Peyer's patch (tissue), 4 donors: Measurements from ENCODE around the gene FAM20C. TPM values are rescaled to one million over a fixed set of nuclear protein-coding genes. Genes with fewer than 3 reads are reported as not detected.
"Not testable (repeated sequence)": the region's sequence is repeated elsewhere in the genome, so short reads cannot be mapped to it uniquely, and the experiment has no call there.

Source experiments
- DNase-seq, 3 donors: peaks; one replicate each; pipeline ENCODE4 v3.0.0-alpha.2; 2017 to 2019
- H3K27ac ChIP-seq, 4 donors: fragments of 200-600 bp; sonication (generic); one replicate each; pipeline ENCODE4 v1.5.1; 2016 to 2019
- H3K27me3 ChIP-seq, 2 donors: fragments of 200-600 bp; sonication (generic); one replicate each; pipeline ENCODE4 v1.5.1; 2019
- H3K36me3 ChIP-seq, 3 donors: fragments of 200-600 bp; sonication (generic); one replicate each; pipeline ENCODE4 v1.5.1; 2016 to 2019
- H3K4me1 ChIP-seq, 4 donors: fragments of 200-600 bp; sonication (generic); one replicate each; pipeline ENCODE4 v1.5.1; 2016 to 2019
- H3K4me3 ChIP-seq, 4 donors: fragments of 200-600 bp; sonication (generic); 1 replicate in 3 of 4; 2 replicates in 1 of 4; pipeline ENCODE4 v1.5.1; 2016 to 2019; ENCODE audit warnings: mild to moderate bottlenecking in 1 of 4
- H3K9me3 ChIP-seq, 4 donors: fragments of 200-600 bp; sonication (generic); one replicate each; pipeline ENCODE4 v1.5.1; 2016 to 2019; ENCODE audit warnings: mild to moderate bottlenecking in 1 of 4
- CTCF ChIP-seq, 6 experiments: fragments of 450-650 bp in 4 of 6; fragments of 200-600 bp in 2 of 6; sonication (generic) in 1 of 6; IDR thresholded peaks; one replicate each; pipeline ENCODE4 v1.5.1; 2017 to 2019; ENCODE audit warnings: antibody characterized with exemption in 6 of 6, mild to moderate bottlenecking in 3 of 6, moderate library complexity in 1 of 6
- POLR2A ChIP-seq, 2 donors: fragments of 450-650 bp; IDR thresholded peaks; one replicate each; pipeline ENCODE4 v1.5.1; 2017; ENCODE audit warnings: antibody characterized with exemption in 2 of 2, mild to moderate bottlenecking in 2 of 2, moderate library complexity in 2 of 2
- total RNA-seq, 4 donors: library from RNA; depleted of rRNA; stranded (reverse); fragments of >200 nt; gene quantifications; one replicate each; pipeline ENCODE4 v1.1.0, GENCODE V29; 2016

Gene FAM20C
- total RNA-seq, 4 donors from 2014 or later = 46.4 to 66.0 (median 53.8) TPM

GRCh38 chr7:235576-236395, 43.4 kb downstream of the FAM20C start:
- peak overlapping the region in 3 of 4 donors; percentile 70 to 89 (median 82) for H3K27ac ChIP-seq
- H3K4me1 ChIP-seq = peaks cover 0 to 44% (median 0%) of the 10 kb centered on the region in 4 donors
- H3K4me3 ChIP-seq = no peak overlapping the region
- H3K27me3 ChIP-seq = no peaks in the 10 kb centered on the region
- H3K36me3 ChIP-seq = no peaks in the 10 kb centered on the region
- H3K9me3 ChIP-seq = no peaks in the 10 kb centered on the region
- TF ChIP-seq CTCF (IDR thresholded peaks at IDR 0.05) (no peak), POLR2A (IDR thresholded peaks at IDR 0.05) (no peak)
- DNase-seq = no peak

- Histone ChIP-seq H3K4me1 (peaks cover 0 to 40% (median 0%) of the 10 kb centered on the region in 4 donors), H3K27me3 (no peaks in the 10 kb centered on the region), H3K27ac (no peak overlapping the region), H3K36me3 (no peaks in the 10 kb centered on the region), H3K4me3 (no peak overlapping the region), H3K9me3 (no peaks in the 10 kb centered on the region)
- no peak for DNase-seq
- TF ChIP-seq CTCF (IDR thresholded peaks at IDR 0.05) (no peak), POLR2A (IDR thresholded peaks at IDR 0.05) (no peak)
Observed at GRCh38 chr7:236967-237366, 44.6 kb downstream of the FAM20C start.

- no peak for DNase-seq
- TF ChIP-seq CTCF (IDR thresholded peaks at IDR 0.05) (no peak), POLR2A (IDR thresholded peaks at IDR 0.05) (no peak)
- no peaks in the 10 kb centered on the region for H3K27me3 ChIP-seq
- no peak overlapping the region for H3K27ac ChIP-seq
- H3K36me3 ChIP-seq = no peaks in the 10 kb centered on the region
- H3K4me1 ChIP-seq = peaks cover 0 to 36% (median 0%) of the 10 kb centered on the region in 4 donors
- no peaks in the 10 kb centered on the region for H3K9me3 ChIP-seq
- H3K4me3 ChIP-seq = no peak overlapping the region
Observed at GRCh38 chr7:237385-237784, 45.0 kb downstream of the FAM20C start.

- TF ChIP-seq POLR2A (IDR thresholded peaks at IDR 0.05) = no peak
- Histone ChIP-seq H3K27ac (no peak overlapping the region), H3K4me3 (no peak overlapping the region), H3K27me3 (no peaks in the 10 kb centered on the region), H3K4me1 (peaks cover 0 to 15% (median 0%) of the 10 kb centered on the region in 4 donors), H3K9me3 (no peaks in the 10 kb centered on the region), H3K36me3 (no peaks in the 10 kb centered on the region)
- no peak for DNase-seq
Observed at GRCh38 chr7:240146-240676, 47.8 kb downstream of the FAM20C start.

GRCh38 chr7:240887-241421, 48.6 kb downstream of the FAM20C start:
- TF ChIP-seq POLR2A (IDR thresholded peaks at IDR 0.05) (no peak), CTCF (IDR thresholded peaks at IDR 0.05) (no peak)
- H3K36me3 ChIP-seq = peaks cover 0 to under 1% (median 0%) of the 10 kb centered on the region in 3 donors
- H3K4me3 ChIP-seq = no peak overlapping the region
- H3K4me1 ChIP-seq = peaks cover 0 to 9% (median 0%) of the 10 kb centered on the region in 4 donors
- no peaks in the 10 kb centered on the region for H3K27me3 ChIP-seq
- no peaks in the 10 kb centered on the region for H3K9me3 ChIP-seq
- DNase-seq = no peak
- H3K27ac ChIP-seq = no peak overlapping the region

- Histone ChIP-seq H3K4me3 (no peak overlapping the region), H3K27me3 (no peaks in the 10 kb centered on the region), H3K27ac (no peak overlapping the region), H3K9me3 (no peaks in the 10 kb centered on the region), H3K4me1 (peaks cover 0 to 6% (median 0%) of the 10 kb centered on the region in 4 donors), H3K36me3 (peaks cover 0 to 6% (median 0%) of the 10 kb centered on the region in 3 donors)
- no peak for DNase-seq
- no peak for TF ChIP-seq CTCF (IDR thresholded peaks at IDR 0.05)
- TF ChIP-seq POLR2A (IDR thresholded peaks at IDR 0.05) = no peak
Observed at GRCh38 chr7:241513-241912, 49.1 kb downstream of the FAM20C start.

GRCh38 chr7:242826-243579, 50.6 kb downstream of the FAM20C start:
- DNase-seq = not testable (repeated sequence)
- peaks cover 0 to 21% (median 0%) of the 10 kb centered on the region in 3 donors for H3K36me3 ChIP-seq

GRCh38 chr7:243580-243978, 51.2 kb downstream of the FAM20C start:
- DNase-seq, H3K4me1 ChIP-seq, H3K9me3 ChIP-seq, H3K4me3 ChIP-seq, H3K27me3 ChIP-seq, H3K27ac ChIP-seq: not testable (repeated sequence)
- peaks cover 0 to 27% (median 0%) of the 10 kb centered on the region in 3 donors for H3K36me3 ChIP-seq

More at GRCh38 chr7:242826-243579, 50.6 kb downstream of the FAM20C start:
- not testable (repeated sequence) for H3K9me3 ChIP-seq, H3K4me1 ChIP-seq, H3K27ac ChIP-seq, H3K4me3 ChIP-seq, H3K27me3 ChIP-seq
